ENCODE measurements around the gene PCDHA4. TPM values are rescaled to one million over a fixed set of nuclear protein-coding genes. Genes with fewer than 3 reads are reported as not detected.
"Not testable (repeated sequence)": the region's sequence is repeated elsewhere in the genome, so short reads cannot be mapped to it uniquely, and the experiment has no call there.

PCDHA4 gene
- total RNA-seq, 4 donors from 2014 or later = 1.6 to 5.7 (median 2.0) TPM

GRCh38 chr5:140785905-140786686, 20.8 kb upstream of the PCDHA4 start, which contains the start of gene PCDHA1:
PCDHA1 (plus strand) TSS chr5:140786140.
- H3K27ac ChIP-seq = no peak within 1 kb of the TSS
- H3K36me3 ChIP-seq = no peaks in the 10 kb centered on the region
- TF ChIP-seq EP300 (IDR thresholded peaks at IDR 0.05) (no peak), POLR2A (IDR thresholded peaks at IDR 0.05) (no peak), CTCF (IDR thresholded peaks at IDR 0.05) (no peak)
- 21 to 31% methylated on average over 25 to 29 of the region's 29 CpGs for WGBS, 2 donors
- no peak for DNase-seq (ENCODE audit: low spot score in 2 of 2)
- peaks cover 0 to 84% (median 15%) of the 10 kb centered on the region in 4 donors for H3K9me3 ChIP-seq
- H3K4me1 ChIP-seq = no peaks in the 10 kb centered on the region
- no peak within 1 kb of the TSS for H3K4me3 ChIP-seq
- H3K27me3 ChIP-seq = no peaks in the 10 kb centered on the region

DNA sequence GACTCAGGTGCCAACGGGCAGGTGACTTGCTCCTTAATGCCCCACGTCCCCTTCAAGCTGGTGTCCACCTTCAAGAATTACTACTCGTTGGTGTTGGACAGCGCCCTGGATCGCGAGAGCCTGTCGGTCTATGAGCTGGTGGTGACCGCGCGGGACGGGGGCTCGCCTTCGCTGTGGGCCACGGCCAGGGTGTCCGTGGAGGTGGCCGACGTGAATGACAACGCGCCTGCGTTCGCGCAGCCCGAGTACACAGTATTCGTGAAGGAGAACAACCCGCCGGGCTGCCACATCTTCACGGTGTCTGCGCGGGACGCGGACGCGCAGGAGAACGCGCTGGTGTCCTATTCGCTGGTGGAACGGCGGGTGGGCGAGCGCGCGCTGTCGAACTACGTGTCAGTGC, 19.4 kb upstream of the PCDHA4 start:
- peaks cover 0 to 84% (median 15%) of the 10 kb centered on the region in 4 donors for H3K9me3 ChIP-seq
- H3K27me3 ChIP-seq = not testable (repeated sequence)

GRCh38 chr5:140787849-140788504, 18.9 kb upstream of the PCDHA4 start:
- peaks cover 0 to 78% (median 13%) of the 10 kb centered on the region in 4 donors for H3K9me3 ChIP-seq
- 28 to 58% methylated on average over 23 to 48 of the region's 70 CpGs for WGBS, 2 donors

More for the DNA sequence above, 19.4 kb upstream of the PCDHA4 start:
- not testable (repeated sequence) for DNase-seq (ENCODE audit: low spot score in 2 of 2); H3K36me3 ChIP-seq; H3K4me3 ChIP-seq; H3K4me1 ChIP-seq; H3K27ac ChIP-seq
- WGBS, 2 donors = 33 to 46% methylated on average over 19 to 22 of the region's 44 CpGs

DNA sequence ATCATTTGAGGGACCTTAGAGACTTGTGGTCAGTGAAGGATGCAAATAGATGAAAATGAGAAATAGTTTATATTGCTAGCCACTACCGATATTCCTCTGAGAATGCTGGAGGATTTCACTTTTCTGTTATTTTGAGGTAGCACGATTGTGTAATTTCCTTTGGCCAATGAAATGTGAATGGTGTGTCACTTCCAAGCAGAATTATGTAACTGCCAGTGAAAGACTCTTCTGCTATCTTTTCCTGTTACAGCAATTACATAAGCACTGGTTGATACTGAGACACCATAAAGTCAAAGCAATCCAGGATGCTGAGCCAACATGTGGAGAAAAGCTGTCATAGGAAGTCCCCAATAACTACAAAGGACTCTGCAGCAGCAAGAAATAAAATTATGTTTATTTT, 15.8 kb upstream of the PCDHA4 start:
- H3K4me3 ChIP-seq = no peak overlapping the region
- no peak overlapping the region for H3K27ac ChIP-seq
- WGBS, 2 donors = 38 to 48% methylated on average over 2 of the region's 2 CpGs
- TF ChIP-seq POLR2A (IDR thresholded peaks at IDR 0.05) (no peak), EP300 (IDR thresholded peaks at IDR 0.05) (no peak), CTCF (IDR thresholded peaks at IDR 0.05) (no peak)
- DNase-seq (ENCODE audit: low spot score in 2 of 2) = no peak
- H3K36me3 ChIP-seq = no peaks in the 10 kb centered on the region
- H3K9me3 ChIP-seq = peaks cover 0 to 85% (median 14%) of the 10 kb centered on the region in 4 donors
- H3K4me1 ChIP-seq = no peaks in the 10 kb centered on the region
- H3K27me3 ChIP-seq = no peaks in the 10 kb centered on the region

More at GRCh38 chr5:140787849-140788504, 18.9 kb upstream of the PCDHA4 start:
- not testable (repeated sequence) for H3K27me3 ChIP-seq; DNase-seq (ENCODE audit: low spot score in 2 of 2); H3K4me3 ChIP-seq; H3K27ac ChIP-seq; H3K36me3 ChIP-seq; H3K4me1 ChIP-seq

DNA sequence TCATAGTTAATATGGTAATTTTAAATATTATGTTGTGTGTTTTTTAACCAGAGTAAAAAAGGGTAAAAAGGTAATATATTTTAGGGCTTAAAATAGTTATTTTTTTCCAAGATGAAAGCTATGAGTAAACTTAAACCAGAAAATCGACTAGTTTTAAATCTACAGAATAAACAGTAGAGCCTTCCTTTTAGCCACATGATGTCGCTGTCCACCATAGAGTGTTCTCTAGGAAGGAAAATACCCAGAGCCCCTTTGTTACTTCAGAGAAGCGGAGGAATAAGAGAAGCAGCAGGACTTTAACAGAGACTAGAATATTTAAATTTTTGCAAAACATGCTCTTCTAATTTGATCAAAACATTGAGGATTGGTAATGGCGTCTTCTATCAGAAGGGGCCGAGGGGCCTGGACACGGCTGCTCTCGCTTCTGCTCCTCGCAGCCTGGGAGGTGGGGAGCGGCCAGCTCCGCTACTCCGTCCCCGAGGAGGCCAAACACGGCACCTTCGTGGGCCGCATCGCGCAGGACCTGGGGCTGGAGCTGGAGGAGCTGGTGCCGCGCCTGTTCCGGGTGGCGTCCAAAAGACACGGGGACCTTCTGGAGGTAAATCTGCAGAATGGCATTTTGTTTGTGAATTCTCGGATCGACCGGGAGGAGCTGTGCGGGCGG, 12.1 kb upstream of the PCDHA4 start, which contains the start of gene PCDHA2:
Gene PCDHA2, plus strand, starts transcription at position 258 of the 664 bp plus-strand sequence.
- Histone ChIP-seq H3K27ac (no peak within 1 kb of the TSS), H3K27me3 (no peaks in the 10 kb centered on the region), H3K9me3 (peaks cover 0 to 63% (median 12%) of the 10 kb centered on the region in 4 donors), H3K4me3 (peak within 1 kb of the TSS in 1 of 4 donors; percentile 31), H3K36me3 (no peaks in the 10 kb centered on the region), H3K4me1 (no peaks in the 10 kb centered on the region)
- DNase-seq (ENCODE audit: low spot score in 2 of 2) = no peak
- no peak for TF ChIP-seq CTCF (IDR thresholded peaks at IDR 0.05)
- no peak for TF ChIP-seq POLR2A (IDR thresholded peaks at IDR 0.05)
- TF ChIP-seq EP300 (IDR thresholded peaks at IDR 0.05) = no peak
- WGBS, 2 donors = 35 to 40% methylated on average over 11 to 27 of the region's 27 CpGs
